HG03039 (cell line): ENCODE measurements around the gene AQP1.

Experiments used
- ATAC-seq: cut with Tn5 transposase; IDR thresholded peaks from one replicate; pipeline ENCODE4 v1.9.1; 2021; ENCODE audit warnings: mild to moderate bottlenecking, moderate library complexity; ENCODE audit not compliant: unreplicated experiment

The AQP1 gene

DNA sequence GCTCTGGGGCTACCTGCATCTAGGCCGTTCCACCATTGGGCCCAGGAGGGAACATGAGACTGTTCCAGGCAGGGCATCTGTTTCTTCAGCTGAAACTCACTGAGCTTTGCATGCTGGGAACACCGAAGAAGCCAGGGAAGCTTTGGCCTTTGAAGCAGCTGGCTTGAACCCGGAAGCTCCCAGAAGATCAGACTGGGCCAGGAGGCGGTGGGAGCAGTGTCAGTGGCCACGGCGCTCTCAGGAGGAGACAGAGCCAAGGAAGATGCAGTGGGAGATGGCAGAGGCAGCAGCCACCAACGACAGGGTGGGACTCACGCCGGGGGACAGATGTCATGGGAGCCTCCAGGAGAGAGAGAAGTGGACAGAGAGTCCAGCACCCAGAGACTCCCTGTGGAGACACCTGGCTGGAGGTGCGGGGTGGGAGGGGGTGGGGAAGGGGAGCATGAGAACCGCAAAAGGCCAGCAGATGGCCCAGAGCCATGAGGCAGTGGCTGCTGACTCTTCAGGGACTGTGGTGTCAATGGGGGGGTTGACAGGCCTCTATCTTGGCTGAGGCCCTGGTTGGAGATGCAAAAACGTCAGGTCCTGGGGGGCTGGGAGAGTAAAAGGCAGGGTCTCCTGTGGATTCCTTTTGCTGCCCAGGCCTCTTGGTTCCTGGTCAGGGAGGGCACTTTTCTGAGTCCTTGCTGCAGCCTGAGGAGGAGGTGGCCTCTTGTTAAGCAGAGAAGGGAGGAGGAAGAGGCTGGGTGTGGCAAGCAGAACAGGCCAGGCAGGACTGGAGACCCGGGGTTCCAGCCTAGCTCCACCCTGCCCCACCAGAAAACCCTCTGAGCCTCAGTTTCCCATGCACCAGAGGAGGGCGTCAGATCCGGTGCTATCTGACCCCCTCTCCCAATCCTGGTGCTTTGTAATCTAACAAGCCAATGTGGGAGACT lies 6.3 kb upstream of the AQP1 start:
- no peak for ATAC-seq

DNA sequence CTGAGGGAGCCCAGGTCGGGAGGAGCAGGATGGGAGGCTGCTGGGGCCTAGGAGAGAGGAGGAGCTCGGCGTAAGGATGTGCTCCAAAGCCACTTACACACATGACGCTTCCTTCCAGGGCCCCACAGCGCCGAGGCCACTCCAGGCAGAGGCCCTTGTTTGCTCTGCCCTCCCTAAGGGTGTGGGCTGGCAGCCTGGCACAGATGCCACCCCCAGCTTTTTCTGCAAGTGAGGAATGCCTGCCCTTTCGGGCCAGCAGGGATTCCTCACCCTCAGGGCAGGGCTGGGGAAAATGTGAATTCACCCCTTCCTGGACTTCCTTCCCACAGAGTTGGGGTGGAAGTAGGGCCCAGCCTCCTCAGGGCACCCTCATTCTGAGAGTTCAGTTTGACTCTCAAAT lies 5.6 kb upstream of the AQP1 start:
- no peak for ATAC-seq

DNA sequence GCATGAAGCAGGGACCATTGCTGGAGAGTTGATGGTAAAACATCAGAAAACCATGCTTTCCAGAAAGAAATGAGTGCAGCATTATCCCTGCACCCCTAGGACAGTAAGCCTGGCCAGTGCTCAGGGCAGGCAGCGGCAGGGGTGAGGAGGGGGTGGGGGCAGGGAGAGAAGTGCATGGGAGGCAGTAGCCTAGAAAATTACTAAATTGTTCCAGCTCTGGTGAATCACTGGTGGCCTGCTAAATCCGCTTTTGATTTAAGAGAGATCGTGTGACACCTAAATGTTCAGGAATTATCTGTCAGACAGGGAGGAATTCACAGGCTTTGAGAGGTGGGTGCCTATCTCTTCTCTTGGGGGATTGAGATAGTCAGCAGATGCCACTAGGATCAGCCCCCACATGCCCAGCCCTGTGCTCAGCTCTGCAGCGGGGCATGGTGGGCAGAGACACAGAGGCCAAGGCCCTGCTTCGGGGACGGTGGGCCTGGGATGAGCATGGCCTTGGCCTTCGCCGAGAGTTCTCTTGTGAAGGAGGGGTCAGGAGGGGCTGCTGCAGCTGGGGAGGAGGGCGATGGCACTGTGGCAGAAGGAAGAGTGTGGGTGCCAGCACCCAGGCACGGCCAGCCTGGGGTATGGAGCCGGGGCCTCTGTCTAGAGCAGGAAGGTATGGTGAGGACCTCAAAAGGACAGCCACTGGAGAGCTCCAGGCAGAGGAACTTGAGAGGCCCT lies 5.0 kb upstream of the AQP1 start:
- no peak for ATAC-seq

DNA sequence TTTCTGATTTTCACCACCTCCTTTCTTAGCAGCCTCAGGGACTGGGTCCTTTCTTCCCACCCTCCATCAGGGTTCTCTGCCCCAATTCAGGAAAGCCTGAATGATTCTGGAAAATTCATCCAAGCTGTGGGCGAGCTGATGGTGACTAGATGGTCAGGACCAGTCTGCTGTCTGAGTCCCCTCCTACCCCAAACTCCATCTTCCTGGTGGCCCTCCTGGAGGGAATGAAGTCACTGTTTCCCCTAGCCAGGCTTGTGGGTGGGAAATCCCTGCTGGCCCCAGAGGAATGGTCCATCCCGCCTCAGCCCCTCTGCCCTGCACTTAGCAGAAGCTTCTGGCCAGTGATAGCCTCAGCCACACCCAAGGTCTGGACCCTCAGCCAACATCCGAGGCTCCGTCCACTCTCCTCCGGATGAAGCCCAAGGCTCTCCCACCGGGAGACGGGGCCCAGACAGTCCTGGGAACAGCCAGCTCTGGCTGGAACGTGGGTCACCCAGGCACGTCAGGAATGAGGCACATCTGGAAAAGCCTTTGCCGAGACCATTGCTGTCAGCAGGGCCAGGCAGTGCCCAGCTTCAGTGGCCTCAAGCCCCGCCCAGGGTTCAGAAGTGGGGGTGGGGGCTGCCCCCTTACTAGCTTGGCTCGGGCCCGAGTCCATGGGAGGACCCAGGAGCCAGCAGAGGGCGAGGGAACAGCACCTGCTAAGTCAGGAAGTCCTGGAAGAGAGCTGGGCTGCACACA lies 4.0 kb upstream of the AQP1 start:
- no peak for ATAC-seq

DNA sequence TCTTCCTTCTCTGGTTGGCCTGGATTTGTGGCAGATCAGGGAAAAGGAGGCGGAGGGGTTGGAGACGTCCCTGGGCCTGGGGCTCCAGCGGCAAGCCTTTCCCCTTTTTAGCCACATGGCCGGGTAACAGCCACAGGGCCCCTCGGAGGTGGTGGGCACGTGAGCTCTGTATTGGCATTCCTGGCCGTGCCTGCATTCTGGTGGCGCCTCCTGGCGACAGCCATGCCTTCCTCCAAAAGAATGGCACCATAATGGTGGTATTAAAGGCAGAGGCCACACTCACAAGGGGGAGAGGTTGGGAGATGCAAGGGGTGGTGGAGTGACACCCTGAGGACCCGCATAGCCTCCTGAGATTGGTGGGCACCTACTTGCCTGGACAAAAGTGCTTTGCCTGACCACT lies 3.0 kb upstream of the AQP1 start:
- ATAC-seq = no peak

DNA sequence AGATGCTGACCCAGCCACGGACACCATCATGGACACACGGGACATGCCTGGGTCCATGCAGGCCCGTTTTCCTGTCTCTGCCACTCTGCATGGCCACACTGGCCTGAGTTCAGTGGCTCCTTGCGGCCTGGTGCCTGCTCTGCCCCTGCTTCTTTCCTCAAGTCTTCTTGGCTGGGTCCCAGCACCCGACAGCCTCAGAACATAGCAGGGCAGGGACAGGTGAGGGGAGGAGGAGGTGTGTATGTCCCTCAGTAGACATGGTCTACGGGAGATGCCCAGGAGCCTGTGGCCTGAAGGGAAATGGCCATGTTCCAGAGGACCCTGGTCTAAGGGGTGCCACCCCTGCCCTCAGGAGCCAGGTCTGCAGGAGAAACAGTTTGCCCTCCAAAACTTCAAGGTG lies 2.2 kb upstream of the AQP1 start:
- no peak for ATAC-seq

DNA sequence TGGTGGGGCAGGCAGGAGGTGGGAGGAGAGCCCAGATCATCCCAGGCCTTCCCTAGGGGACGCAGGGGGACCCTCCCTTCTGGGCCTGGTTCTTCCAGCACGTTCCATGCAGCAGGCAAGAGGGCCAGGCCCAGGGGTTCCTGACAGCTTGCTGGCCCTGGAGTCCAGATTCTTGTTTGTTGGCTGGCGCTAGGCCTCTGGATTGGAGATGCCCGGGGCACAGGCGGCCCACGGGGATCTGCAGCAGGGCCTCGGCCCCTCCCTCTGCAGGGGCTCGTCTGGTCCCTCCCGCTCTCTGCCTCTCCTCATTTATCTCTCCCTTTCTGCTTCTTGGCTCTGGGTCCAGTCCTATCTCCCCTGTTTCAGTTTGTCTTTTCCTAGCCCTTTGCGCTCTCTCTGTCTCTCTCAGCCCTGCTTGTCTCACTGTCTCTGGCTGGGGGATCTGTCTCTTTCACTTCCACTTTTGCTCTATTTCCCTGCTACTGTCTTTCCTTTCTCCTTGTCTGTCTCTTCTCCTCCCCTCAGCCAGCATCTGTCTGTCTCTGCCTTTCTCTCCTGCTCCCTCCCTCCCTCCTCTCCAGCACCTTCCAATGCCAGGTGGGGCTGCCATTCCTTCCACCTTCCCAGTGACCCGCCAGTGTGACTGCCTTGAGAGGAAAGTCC lies 1.1 kb upstream of the AQP1 start:
- no peak for ATAC-seq

DNA sequence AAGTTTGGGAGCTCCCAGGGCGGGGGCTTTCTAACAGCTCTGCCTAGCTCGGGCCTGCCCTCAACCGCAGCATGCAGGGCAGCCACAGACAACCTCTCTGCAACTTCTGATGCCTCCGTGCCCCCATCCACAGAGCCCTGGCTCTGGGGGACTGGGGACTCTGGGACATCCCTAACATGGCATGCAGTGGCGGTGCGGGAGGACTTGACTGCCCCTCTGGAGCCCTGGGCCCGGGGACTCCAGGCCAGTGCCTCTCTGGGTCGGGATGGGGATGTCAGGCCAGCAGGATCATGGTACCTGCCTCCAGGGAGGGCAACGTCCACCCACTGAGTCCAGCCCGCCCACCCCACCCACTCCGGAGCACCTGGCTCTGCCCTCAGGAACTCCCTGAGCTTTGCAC lies 520 bp upstream of the AQP1 start:
- no peak for ATAC-seq

DNA sequence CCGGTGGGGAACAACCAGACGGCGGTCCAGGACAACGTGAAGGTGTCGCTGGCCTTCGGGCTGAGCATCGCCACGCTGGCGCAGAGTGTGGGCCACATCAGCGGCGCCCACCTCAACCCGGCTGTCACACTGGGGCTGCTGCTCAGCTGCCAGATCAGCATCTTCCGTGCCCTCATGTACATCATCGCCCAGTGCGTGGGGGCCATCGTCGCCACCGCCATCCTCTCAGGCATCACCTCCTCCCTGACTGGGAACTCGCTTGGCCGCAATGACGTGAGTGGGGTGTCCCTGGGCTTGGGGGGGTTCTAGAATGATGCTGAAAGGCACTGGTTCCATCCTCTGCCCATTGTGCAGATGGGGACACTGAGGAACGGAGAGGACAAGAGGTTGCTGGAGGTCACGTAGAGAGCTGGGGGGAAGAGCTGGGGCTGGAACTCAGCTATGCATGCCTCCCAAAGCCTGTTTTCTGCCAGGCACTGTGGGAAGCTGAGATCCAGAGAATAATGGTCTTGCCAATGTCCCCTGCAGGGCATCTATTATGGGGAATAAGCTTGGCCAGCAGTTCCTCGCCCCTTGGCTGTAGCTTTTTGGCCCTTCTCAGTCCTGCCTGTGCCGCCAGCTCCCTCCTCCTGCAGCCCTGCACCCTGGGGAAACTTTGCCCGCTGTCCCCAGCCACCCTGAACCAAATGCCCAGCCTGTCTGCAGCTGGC lies 523 bp downstream of the AQP1 start:
- ATAC-seq = no peak

DNA sequence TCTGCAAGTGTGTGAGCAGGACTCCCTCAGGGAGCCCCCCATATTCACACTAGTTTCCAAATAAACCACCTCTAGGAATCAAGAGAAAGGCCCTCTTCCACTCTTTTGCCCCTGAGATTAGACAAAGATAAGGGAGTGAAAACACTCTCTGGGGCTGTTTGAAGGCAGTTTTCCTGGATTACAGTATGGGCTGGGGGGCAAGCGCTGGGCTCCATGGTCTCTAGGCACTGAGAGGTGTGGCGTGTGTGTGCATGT lies 1.0 kb downstream of the AQP1 start:
- ATAC-seq = no peak

DNA sequence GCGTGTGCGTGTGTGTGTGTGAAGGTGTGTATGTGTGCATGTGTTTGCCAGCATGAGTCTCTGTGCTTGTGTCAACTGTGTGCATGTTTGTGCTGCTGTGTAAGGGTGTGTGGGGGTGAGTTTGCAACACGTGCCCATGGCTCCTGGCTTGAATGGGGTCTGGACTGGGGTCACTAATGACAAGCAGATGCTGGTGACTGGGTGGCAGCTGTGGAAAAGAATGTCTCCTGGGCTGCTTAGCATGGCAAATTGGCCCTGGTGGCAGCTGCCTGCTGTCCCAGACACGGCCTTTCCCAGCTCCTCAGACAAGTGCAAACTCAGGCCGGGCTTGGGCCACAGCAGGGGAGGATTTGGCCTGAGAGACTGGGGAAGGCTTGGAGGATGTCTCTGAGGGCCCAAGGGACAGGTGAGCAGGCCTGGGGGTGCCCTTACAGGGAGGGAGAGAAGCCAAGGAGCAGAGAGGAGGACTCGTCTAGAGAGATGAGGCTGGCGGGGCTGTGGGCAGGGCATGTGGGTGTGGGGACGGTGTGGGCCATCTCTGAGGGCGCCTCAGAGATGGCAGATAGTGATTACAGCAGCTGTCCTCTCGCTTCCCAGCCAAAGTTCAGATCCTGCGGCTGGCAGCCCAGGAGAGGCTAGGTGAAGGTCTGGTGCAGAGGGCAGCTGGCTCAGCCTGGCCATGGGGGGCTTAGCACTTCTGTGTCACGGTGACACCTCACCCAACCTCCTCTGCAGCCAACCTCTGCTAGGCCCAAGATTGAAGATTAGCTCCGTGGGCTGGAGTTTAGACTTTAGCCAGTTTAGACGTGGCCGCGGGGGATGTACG lies 1.5 kb downstream of the AQP1 start:
- ATAC-seq = no peak

DNA sequence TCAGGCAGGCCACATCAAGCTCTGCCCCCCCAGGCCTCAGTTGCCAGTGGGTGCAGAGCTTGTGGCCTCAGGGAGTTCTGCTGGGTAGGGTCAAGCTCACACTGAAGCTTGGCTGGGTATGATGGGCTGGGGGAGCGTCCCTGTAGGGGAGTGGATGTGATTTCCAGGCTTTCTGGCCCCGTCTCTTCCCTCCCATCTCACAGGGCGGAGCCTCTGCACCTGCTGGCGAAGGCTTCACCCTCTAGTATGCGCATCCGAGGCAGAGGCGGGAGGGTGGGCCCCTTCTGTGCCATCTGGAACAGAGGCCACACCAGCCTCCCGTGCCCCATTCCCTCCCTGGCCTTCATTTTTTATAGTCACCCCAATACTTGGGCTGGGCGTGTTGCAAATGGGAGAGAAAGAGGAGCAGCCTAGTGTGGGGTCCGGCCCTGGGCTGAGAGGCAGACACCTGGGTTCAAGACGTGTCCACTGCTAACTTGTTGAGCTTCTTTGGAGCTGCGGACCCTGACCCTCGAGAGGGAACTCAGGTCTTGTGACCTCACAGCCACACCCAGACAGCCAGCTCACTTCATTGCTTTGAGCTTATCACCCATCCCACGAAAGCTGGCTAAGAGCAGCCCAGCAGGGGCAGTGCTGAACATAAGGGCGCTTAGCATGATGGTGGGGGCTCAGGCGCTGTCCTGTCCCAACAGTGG lies 2.3 kb downstream of the AQP1 start:
- no peak for ATAC-seq

DNA sequence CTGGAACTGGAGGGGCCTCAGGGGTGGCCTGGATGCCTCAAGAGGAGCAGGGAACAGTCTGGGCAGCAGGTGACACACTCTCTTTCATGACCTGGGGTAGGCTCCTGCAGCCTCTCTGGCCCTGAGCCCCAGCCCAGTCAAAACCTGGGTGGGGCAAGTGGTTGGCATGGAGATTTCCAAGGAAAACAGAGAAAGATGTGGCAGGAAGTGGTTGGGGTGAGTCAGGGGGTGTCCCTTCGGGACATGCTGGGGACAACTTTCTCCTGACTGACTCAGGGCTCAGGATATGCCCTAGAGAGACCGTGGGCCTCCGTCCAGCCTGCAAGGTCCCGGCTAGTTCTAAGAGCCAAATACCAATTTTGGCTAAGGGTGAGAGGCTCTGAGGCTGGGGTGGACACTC lies 2.9 kb downstream of the AQP1 start:
- ATAC-seq = no peak

DNA sequence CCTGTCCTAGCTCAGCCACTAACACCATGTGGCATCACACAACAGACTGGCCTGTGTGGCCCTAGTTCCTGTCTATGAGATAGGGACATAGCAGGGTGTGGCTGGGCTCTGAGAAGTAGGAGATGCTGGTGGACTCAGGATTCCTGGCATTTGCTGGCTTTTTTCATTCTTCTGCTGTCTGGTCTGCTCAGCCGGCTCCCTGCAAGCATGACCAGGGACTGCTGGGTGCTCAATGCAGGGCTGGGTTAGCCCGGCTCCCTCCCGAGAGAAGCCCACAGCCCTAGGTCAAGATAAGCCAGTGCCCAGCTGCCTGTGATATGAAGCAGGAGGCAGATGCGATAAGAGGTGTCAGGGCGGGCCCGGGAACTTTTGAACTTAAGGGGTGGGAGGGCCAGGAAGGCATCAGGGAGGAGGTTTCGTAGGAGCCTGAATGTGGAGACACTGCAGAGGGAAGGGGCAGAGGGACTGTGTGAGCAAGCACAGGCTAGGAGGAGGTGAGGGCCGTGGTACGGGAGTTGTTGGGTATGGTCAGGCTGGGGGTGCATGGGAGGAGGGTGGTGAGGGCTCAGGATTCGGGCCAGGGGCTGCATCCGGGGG lies 3.5 kb downstream of the AQP1 start:
- no peak for ATAC-seq

DNA sequence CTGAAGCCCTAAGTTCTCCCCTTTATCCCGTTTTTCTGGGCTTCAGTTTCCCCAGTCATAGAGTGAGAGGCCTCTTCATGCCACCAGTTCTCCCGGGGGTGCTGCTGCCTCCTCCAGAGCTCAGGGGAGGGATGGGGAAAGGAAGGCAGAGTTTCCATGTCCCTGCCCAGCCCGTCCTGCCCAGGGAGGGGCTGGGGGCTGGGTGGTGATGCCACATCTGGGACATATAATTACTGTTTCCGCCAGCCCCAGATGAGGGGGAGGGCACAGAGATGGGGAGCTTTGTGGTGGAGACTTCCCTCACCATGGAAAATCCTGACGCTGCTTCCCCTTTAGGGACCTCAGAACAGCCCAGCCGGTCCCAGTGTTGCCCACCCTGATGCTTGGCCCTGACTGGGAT lies 4.1 kb downstream of the AQP1 start:
- ATAC-seq = no peak

DNA sequence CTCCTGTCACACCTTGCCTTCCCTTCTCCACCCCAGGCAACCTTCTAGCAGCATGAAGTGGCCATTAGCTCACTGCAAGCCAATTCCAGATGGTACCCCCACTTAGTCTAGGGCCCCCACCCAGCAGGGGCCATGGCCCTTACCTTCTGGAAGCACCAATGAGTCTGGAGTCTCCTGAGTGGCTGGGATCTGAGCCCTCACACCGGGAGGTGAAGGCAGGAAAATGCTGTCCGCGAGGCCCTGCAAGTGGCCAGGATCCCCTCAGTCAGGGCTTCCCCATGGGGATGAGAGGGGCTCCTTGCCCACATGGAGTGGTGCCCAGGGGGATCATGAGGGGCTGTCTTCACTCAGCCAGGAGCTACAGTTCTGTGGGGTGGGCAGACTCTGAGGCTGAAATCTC lies 4.6 kb downstream of the AQP1 start:
- no peak for ATAC-seq

DNA sequence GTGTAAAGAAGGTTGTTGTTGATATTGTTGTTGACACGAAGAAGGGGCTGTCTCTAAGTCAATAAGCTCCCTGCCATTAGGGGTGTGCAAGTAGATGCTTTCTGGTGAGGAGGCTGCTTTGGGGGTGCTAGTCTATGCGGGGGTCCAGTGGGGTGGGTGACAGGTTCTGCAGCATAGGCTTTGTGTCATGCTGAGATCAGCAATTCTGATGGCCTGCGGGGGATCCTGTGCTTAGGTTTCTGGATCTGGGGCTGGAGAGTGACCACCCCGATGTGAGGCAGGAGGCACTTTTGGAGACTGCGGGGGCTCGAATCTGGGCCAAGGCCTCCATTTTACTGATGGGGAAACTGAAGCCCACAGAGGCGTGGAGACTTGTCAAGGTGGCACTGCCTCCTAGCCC lies 5.1 kb downstream of the AQP1 start:
- no peak for ATAC-seq

DNA sequence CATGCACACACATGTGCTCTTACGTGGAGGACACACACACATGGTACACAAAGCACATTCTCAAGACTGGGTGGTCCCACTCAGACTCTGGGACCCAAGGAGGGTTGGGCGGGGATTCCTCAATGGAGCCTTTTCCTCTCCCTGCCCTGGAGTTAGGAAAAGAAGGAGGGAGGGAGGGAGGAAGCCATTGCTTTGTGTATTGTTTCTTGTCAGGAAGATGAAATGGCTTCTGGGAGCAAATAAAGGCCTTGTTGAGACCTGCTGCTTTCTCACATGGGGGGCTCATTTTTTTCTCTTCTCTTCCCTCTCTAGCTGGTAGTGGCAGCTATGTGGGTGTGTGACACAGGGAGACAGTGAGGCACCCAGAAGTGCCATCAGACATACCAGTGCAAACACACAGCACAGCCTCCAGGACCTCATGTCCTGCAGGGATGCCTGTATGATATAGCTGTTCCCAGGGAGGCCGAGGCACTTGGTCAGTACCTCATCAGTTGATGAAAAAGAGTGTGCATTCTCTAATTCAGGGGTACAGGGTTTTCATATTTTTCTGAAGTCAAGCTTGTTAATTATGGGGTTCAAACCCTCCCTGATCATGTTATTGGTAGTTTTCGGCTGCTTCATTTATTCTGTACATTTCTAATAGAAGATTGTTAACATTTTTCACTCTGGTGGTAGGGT lies 5.7 kb downstream of the AQP1 start:
- no peak for ATAC-seq
